Small intestine (tissue), 7 donors: Measurements from ENCODE around the gene KLHL1. TPM values are rescaled to one million over a fixed set of nuclear protein-coding genes. Genes with fewer than 3 reads are reported as not detected.

Experiments
- DNase-seq, 2 donors: peaks; one replicate each; pipeline versions ENCODE4 v3.0.0 to v3.0.0-alpha.2; 2013
- FAIRE-seq: peaks from 2 replicates; lab custom pipeline; 2012; peaks lifted over from hg19 to GRCh38; lab: Jason Lieb, UNC
- H3K27ac ChIP-seq, 3 donors: one replicate each; pipeline ENCODE4 v1.5.1; 2013; ENCODE audit warnings: low read length in 2 of 3, mild to moderate bottlenecking in 2 of 3, control low read depth in 1 of 3, inconsistent platforms in 1 of 3, low read depth in 1 of 3, moderate library complexity in 1 of 3
- H3K27me3 ChIP-seq, 3 donors: one replicate each; pipeline ENCODE4 v1.6.1; 2013; ENCODE audit warnings: low read length in 3 of 3, inconsistent platforms in 1 of 3; ENCODE audit not compliant: control insufficient read depth in 3 of 3, insufficient read depth in 3 of 3
- H3K36me3 ChIP-seq, 3 donors: one replicate each; pipeline ENCODE4 v1.6.1; 2013; ENCODE audit warnings: low read length in 3 of 3, inconsistent platforms in 1 of 3, low read depth in 1 of 3, mild to moderate bottlenecking in 1 of 3, moderate library complexity in 1 of 3; ENCODE audit not compliant: control insufficient read depth in 3 of 3, insufficient read depth in 2 of 3
- H3K4me1 ChIP-seq, 3 donors: one replicate each; pipeline ENCODE4 v1.6.1; 2013; ENCODE audit warnings: low read length in 2 of 3, inconsistent platforms in 1 of 3, low read depth in 1 of 3, mild to moderate bottlenecking in 1 of 3, moderate library complexity in 1 of 3; ENCODE audit not compliant: control insufficient read depth in 3 of 3, insufficient read depth in 2 of 3
- H3K4me3 ChIP-seq, 3 donors: one replicate each; pipeline ENCODE4 v1.5.1; 2013; ENCODE audit warnings: low read length in 3 of 3, control low read depth in 1 of 3, inconsistent platforms in 1 of 3, low read depth in 1 of 3, mild to moderate bottlenecking in 1 of 3, moderate library complexity in 1 of 3
- H3K9me3 ChIP-seq, 2 donors: one replicate each; pipeline ENCODE4 v1.6.1; 2013; ENCODE audit warnings: low read depth in 1 of 2, low read length in 1 of 2; ENCODE audit not compliant: control insufficient read depth in 2 of 2, insufficient read depth in 1 of 2
- WGBS, 3 donors: extraction: QIAGEN DNeasy Blood & Tissue Kit; methylation state at CpG; one replicate each; pipeline ENCODE4 v1.1.7; 2013; 5-methylcytosine and 5-hydroxymethylcytosine counted together
- polyA plus RNA-seq, 4 donors: library from polyadenylated mRNA; stranded (reverse) in 3 of 4; unstranded in 1 of 4; fragments of 200-250 nt in 3 of 4; fragments of 120-200 nt in 1 of 4; gene quantifications; one replicate each; pipeline versions ENCODE4 v1.2.1 to v1.2.3, GENCODE V29; 2013
- donor health status: healthy with polysubstance abuse.
- donor health status: control.
- donor health status: control.
- donor health status: Bipolar disorder and iron deficiency.
- donor health status: healthy.

Gene KLHL1
- polyA plus RNA-seq, 4 donors, result 0.04 to 0.06 TPM; not detected in 2

- H3K27ac ChIP-seq, result no peak overlapping the region
- H3K4me1 ChIP-seq, result no peaks in the 10 kb centered on the region
- WGBS, 3 donors, result 25 to 58% (median 51%) methylated on average over 3 of the region's 3 CpGs
- no peaks in the 10 kb centered on the region for H3K27me3 ChIP-seq
- FAIRE-seq (no peak), DNase-seq (no peak)
- H3K36me3 ChIP-seq, result no peaks in the 10 kb centered on the region
- H3K4me3 ChIP-seq, result no peak overlapping the region
- H3K9me3 ChIP-seq, result no peaks in the 10 kb centered on the region
These were observed 160.2 kb downstream of the KLHL1 start for GRCh38 chr13:69948016-69948415.

- no peak for FAIRE-seq
- Histone ChIP-seq H3K27me3 (no peaks in the 10 kb centered on the region), H3K36me3 (no peaks in the 10 kb centered on the region), H3K27ac (no peak overlapping the region), H3K9me3 (no peaks in the 10 kb centered on the region), H3K4me1 (no peaks in the 10 kb centered on the region), H3K4me3 (no peak overlapping the region)
- no peak for DNase-seq
- 52 to 74% (median 65%) methylated on average over 2 of the region's 2 CpGs for WGBS, 3 donors
These were observed 160.7 kb downstream of the KLHL1 start for GRCh38 chr13:69947582-69947981.

GRCh38 chr13:69946511-69946910 is 161.7 kb downstream of the KLHL1 start:
- FAIRE-seq, result no peak
- Histone ChIP-seq H3K9me3 (no peaks in the 10 kb centered on the region), H3K27ac (no peak overlapping the region), H3K27me3 (no peaks in the 10 kb centered on the region), H3K4me1 (no peaks in the 10 kb centered on the region), H3K4me3 (no peak overlapping the region), H3K36me3 (no peaks in the 10 kb centered on the region)
- no peak for DNase-seq
- WGBS, 3 donors, result 46 to 68% (median 54%) methylated on average over 1 of the region's 1 CpG

GRCh38 chr13:69935043-69935442 is 173.2 kb downstream of the KLHL1 start:
- no peaks in the 10 kb centered on the region for H3K9me3 ChIP-seq
- no peak for FAIRE-seq
- no peaks in the 10 kb centered on the region for H3K36me3 ChIP-seq
- DNase-seq, result peak in 1 of 2 donors; percentile 25
- no peak overlapping the region for H3K27ac ChIP-seq
- H3K4me1 ChIP-seq, result no peaks in the 10 kb centered on the region
- WGBS, 3 donors, result 46 to 66% (median 52%) methylated on average over 2 of the region's 2 CpGs
- no peak overlapping the region for H3K4me3 ChIP-seq
- H3K27me3 ChIP-seq, result no peaks in the 10 kb centered on the region

GRCh38 chr13:69928262-69928661 is 180.0 kb downstream of the KLHL1 start:
- FAIRE-seq (no peak), DNase-seq (no peak)
- no peak overlapping the region for H3K27ac ChIP-seq
- 86 to 90% (median 88%) methylated on average over 4 of the region's 4 CpGs for WGBS, 3 donors
- no peaks in the 10 kb centered on the region for H3K36me3 ChIP-seq
- H3K9me3 ChIP-seq, result peaks cover 0 to 2% of the 10 kb centered on the region in 2 donors
- no peaks in the 10 kb centered on the region for H3K4me1 ChIP-seq
- no peak overlapping the region for H3K4me3 ChIP-seq
- no peaks in the 10 kb centered on the region for H3K27me3 ChIP-seq

GRCh38 chr13:69921156-69921555 is 187.1 kb downstream of the KLHL1 start:
- DNase-seq (no peak), FAIRE-seq (no peak)
- peaks cover 0 to 2% of the 10 kb centered on the region in 2 donors for H3K9me3 ChIP-seq
- no peaks in the 10 kb centered on the region for H3K4me1 ChIP-seq
- 28 to 36% (median 33%) methylated on average over 2 of the region's 2 CpGs for WGBS, 3 donors
- no peak overlapping the region for H3K4me3 ChIP-seq
- no peaks in the 10 kb centered on the region for H3K27me3 ChIP-seq
- H3K27ac ChIP-seq, result no peak overlapping the region
- no peaks in the 10 kb centered on the region for H3K36me3 ChIP-seq

GRCh38 chr13:69912630-69913029 is 195.6 kb downstream of the KLHL1 start:
- FAIRE-seq (no peak), DNase-seq (peak in 1 of 2 donors; percentile 6)
- H3K9me3 ChIP-seq, result no peaks in the 10 kb centered on the region
- no peak overlapping the region for H3K27ac ChIP-seq
- H3K4me3 ChIP-seq, result no peak overlapping the region
- 19 to 45% (median 26%) methylated on average over 2 of the region's 2 CpGs for WGBS, 3 donors
- no peaks in the 10 kb centered on the region for H3K27me3 ChIP-seq
- no peaks in the 10 kb centered on the region for H3K36me3 ChIP-seq
- no peaks in the 10 kb centered on the region for H3K4me1 ChIP-seq

GRCh38 chr13:69910800-69911199 is 197.5 kb downstream of the KLHL1 start:
- Histone ChIP-seq H3K27ac (no peak overlapping the region), H3K9me3 (no peaks in the 10 kb centered on the region), H3K27me3 (no peaks in the 10 kb centered on the region), H3K4me1 (no peaks in the 10 kb centered on the region), H3K4me3 (no peak overlapping the region), H3K36me3 (no peaks in the 10 kb centered on the region)
- no peak for FAIRE-seq
- peak in 1 of 2 donors; percentile 20 for DNase-seq

- H3K4me3 ChIP-seq, result no peak overlapping the region
- H3K27ac ChIP-seq, result no peak overlapping the region
- DNase-seq (no peak), FAIRE-seq (no peak)
- no peaks in the 10 kb centered on the region for H3K4me1 ChIP-seq
- H3K36me3 ChIP-seq, result no peaks in the 10 kb centered on the region
- H3K27me3 ChIP-seq, result no peaks in the 10 kb centered on the region
- H3K9me3 ChIP-seq, result no peaks in the 10 kb centered on the region
These were observed 203.5 kb downstream of the KLHL1 start for GRCh38 chr13:69904784-69905183.
